Stomach (tissue), 4 donors: ENCODE data around the gene ADPRHL1.

Experiments
- CTCF ChIP-seq, 7 experiments: fragments of 450-650 bp in 4 of 7; fragments of 200-600 bp in 3 of 7; sonication (generic) in 3 of 7; IDR thresholded peaks; one replicate each; pipeline ENCODE4 v1.5.1; 2016 to 2019; ENCODE audit warnings: antibody characterized with exemption in 7 of 7, control low read depth in 2 of 7, mild to moderate bottlenecking in 1 of 7
- EP300 ChIP-seq: sonication (generic); formaldehyde crosslinking; IDR thresholded peaks from one replicate; pipeline ENCODE4 v1.6.1; 2017; ENCODE audit warnings: antibody characterized with exemption
- POLR2A ChIP-seq, 4 donors: fragments of 450-650 bp; IDR thresholded peaks; one replicate each; pipeline ENCODE4 v1.6.1; 2016; ENCODE audit warnings: antibody characterized with exemption in 4 of 4, control low read depth in 2 of 4, mild to moderate bottlenecking in 1 of 4, moderate library complexity in 1 of 4
- POLR2AphosphoS5 ChIP-seq, 3 donors: sonication (generic); formaldehyde crosslinking; IDR thresholded peaks; one replicate each; pipeline ENCODE4 v1.6.1; 2016; ENCODE audit warnings: antibody characterized with exemption in 3 of 3

- no peak for TF ChIP-seq EP300
- no peak for TF ChIP-seq CTCF (IDR thresholded peaks at IDR 0.05)
- no peak for TF ChIP-seq POLR2AphosphoS5 (IDR thresholded peaks at IDR 0.05)
- TF ChIP-seq POLR2A (IDR thresholded peaks at IDR 0.05) = no peak
Measured at GRCh38 chr13:113461022-113461751, 7.9 kb upstream of the ADPRHL1 start.
